B cell (primary cell): ENCODE measurements around the gene SLC7A6.

Experiments used
- CTCF ChIP-seq: fragments of 200-600 bp; IDR thresholded peaks from one replicate; pipeline ENCODE4 v1.8.0; 2022; ENCODE audit warnings: antibody characterized with exemption, mild to moderate bottlenecking
- EZH2 ChIP-seq: IDR thresholded peaks from 2 replicates; pipeline ENCODE4 v1.6.1; 2012; ENCODE audit warnings: borderline replicate concordance, low read depth, mild to moderate bottlenecking, moderate library complexity, low read length; ENCODE audit not compliant: insufficient read depth, poor library complexity, severe bottlenecking

- TF ChIP-seq CTCF (no peak), EZH2 (no peak)
Observed at GRCh38 chr16:68342620-68343019, 78.3 kb downstream of the SLC7A6 start.
